Epithelial cell of esophagus (primary cell): ENCODE measurements around the gene TBC1D16.
A peak's percentile ranks its signal among the peaks of the same experiment; 100 is the strongest.

Experiments
- DNase-seq: peaks from one replicate; pipeline ENCODE4 v3.0.0; 2010; ENCODE audit warnings: low read depth
- H3K4me3 ChIP-seq: 2 replicates; pipeline ENCODE4 v1.5.1; 2011; ENCODE audit warnings: mild to moderate bottlenecking, low read length, control low read depth
- CTCF ChIP-seq: IDR thresholded peaks from 2 replicates; pipeline ENCODE4 v1.5.1; 2011; ENCODE audit warnings: low read depth, mild to moderate bottlenecking, low read length, control low read depth, inconsistent platforms; ENCODE audit not compliant: insufficient read depth; ENCODE audit errors: missing control alignments

TBC1D16 gene

GRCh38 chr17:79950751-79951150 is 84.9 kb downstream of the TBC1D16 start:
- no peak for TF ChIP-seq CTCF
- DNase-seq, result no peak
- H3K4me3 ChIP-seq, result no peak overlapping the region

GRCh38 chr17:79950306-79950705 is 85.4 kb downstream of the TBC1D16 start:
- TF ChIP-seq CTCF, result no peak
- DNase-seq, result no peak
- no peak overlapping the region for H3K4me3 ChIP-seq

GRCh38 chr17:79949656-79950209 is 85.9 kb downstream of the TBC1D16 start:
- TF ChIP-seq CTCF, result no peak
- no peak overlapping the region for H3K4me3 ChIP-seq
- no peak for DNase-seq

DNA sequence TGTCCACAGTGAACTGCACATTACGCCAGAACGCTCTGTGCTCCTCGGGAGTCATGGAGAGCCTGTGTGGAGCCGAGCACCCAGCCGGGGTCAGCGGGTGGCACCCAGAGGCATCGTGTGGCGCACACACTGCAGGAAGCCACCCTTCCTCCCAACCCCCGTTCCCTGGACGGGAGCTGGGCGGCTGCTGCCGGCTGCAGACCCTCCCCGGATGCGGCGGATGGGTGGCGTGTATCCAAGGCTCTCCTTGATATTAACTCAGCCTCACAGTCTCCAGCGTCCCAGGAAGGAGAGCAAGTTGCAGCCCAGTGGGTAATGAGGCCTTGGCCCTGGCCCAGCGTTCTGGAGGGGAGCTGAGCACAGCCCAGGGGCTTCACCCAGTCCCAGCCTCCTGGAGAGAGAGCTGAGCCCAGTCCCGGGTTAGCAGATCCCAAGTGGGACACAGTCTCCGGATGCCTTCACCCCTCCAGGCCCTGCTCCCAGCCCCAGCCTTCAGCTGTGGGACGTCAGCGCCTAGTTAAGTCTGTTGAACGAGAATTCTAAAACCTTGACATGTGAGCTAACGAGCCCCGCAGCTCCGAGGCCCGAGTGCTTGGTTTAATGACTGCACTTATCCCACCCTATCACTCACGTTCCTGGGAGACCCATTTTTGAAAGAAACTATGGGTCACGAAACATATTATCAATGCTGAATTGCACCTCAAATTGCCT is 86.6 kb downstream of the TBC1D16 start:
- TF ChIP-seq CTCF, result no peak
- no peak overlapping the region for H3K4me3 ChIP-seq
- DNase-seq, result no peak

DNA sequence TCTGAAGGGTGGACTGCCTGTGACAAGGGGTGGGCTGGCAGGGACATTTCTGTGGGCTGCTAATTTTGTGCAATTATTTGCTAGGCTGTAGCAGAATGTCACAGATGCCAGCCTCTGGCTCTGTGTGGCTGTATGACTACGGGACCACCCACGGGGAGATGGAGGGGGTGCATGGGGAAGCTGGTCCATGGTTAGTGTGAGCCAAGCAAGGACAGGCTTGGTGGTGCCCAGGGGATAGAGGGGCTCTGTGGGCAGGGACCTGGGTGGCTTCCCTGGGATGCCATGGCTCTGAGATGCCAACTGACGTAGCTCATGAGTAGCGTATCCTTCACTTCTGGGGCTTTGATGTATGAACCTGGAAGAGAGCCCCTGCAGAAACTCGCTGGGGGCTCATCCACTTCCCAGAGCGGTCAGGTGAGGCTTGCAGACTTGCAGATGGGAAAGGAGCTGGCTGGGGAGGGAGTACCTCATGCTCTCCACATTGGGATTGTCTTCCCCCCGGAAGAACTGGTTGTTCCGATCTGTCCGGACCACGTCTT is 87.2 kb downstream of the TBC1D16 start:
- H3K4me3 ChIP-seq, result no peak overlapping the region
- no peak for DNase-seq
- no peak for TF ChIP-seq CTCF

DNA sequence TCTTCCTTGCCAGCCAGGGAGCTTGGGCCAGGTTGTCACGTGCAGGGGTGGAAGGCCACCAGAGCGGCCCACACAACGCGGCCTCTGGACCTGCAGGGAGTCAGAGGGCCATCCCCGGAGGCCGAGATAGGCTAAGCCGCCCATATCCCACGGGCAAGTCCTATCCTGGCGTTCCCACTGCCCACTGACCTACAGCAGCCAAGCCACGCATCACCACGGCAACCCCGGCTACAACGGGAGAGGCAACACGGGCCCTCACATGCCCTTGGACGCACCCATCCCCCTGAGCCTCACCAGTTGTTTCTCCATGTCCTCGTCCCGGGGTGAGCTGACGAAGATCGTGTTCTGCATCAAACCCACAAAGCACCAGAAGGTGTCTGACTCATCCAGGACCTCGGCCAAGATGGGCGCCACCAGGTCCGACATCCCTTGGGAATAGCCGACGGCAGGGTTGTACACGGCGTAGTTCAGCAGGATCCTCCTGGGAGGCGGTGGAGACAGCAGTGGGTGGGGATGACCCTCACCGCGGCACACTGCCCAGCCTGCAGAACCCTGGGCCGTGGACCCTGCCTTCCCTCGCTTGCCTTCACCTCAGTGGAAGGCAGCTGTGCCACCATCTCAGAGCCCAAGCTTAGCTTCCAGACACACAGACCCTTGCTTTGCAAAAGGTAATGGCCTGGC is 88.2 kb downstream of the TBC1D16 start:
- DNase-seq, result peak; percentile 62
- no peak for TF ChIP-seq CTCF
- no peak overlapping the region for H3K4me3 ChIP-seq
